GM12891 (cell line): ENCODE results near the gene RAB6B.
A peak's percentile ranks its signal among the peaks of the same experiment; 100 is the strongest.

Source experiments
- DNase-seq: peaks from one replicate; pipeline ENCODE4 v3.0.0; 2011; ENCODE audit warnings: low spot score; ENCODE audit not compliant: insufficient read length
- FAIRE-seq: peaks from 2 replicates; lab custom pipeline; 2011; peaks lifted over from hg19 to GRCh38; lab: Jason Lieb, UNC
- PAX5 ChIP-seq: IDR thresholded peaks from 2 replicates; pipeline ENCODE4 v1.6.1; 2011; ENCODE audit warnings: low read length, moderate library complexity, mild to moderate bottlenecking; ENCODE audit not compliant: insufficient read depth, severe bottlenecking
- POLR2A ChIP-seq: IDR thresholded peaks from 2 replicates; pipeline ENCODE4 v1.6.1; 2011; ENCODE audit warnings: low read depth, low read length, control low read depth
- POLR2AphosphoS5 ChIP-seq: IDR thresholded peaks from 2 replicates; pipeline ENCODE4 v1.6.1; 2011; ENCODE audit warnings: low read depth, low read length, control low read depth
- POU2F2 ChIP-seq: IDR thresholded peaks from 2 replicates; pipeline ENCODE4 v1.6.1; 2011; ENCODE audit warnings: low read depth, mild to moderate bottlenecking, control low read depth, low read length, moderate library complexity
- SPI1 ChIP-seq: IDR thresholded peaks from 2 replicates; pipeline ENCODE4 v1.6.1; 2011; ENCODE audit warnings: low read depth, low read length, control low read depth
- TAF1 ChIP-seq: IDR thresholded peaks from 2 replicates; pipeline ENCODE4 v1.6.1; 2011; ENCODE audit warnings: low read depth, low read length, control low read depth

The RAB6B gene

GRCh38 chr3:133851266-133851906, 44.3 kb downstream of the RAB6B start:
- peak; percentile 68 for FAIRE-seq
- TF ChIP-seq TAF1 (no peak), POLR2AphosphoS5 (no peak)
- DNase-seq, result no peak

GRCh38 chr3:133850034-133850433, 45.6 kb downstream of the RAB6B start:
- FAIRE-seq, result no peak
- DNase-seq, result no peak
- TF ChIP-seq PAX5, result no peak
- TF ChIP-seq POLR2AphosphoS5, result no peak
- TF ChIP-seq POU2F2, result no peak
- TF ChIP-seq TAF1, result no peak
- no peak for TF ChIP-seq POLR2A
- no peak for TF ChIP-seq SPI1

GRCh38 chr3:133849346-133849745, 46.3 kb downstream of the RAB6B start:
- TF ChIP-seq SPI1 (no peak), TAF1 (no peak)
- DNase-seq, result no peak
- FAIRE-seq, result peak; percentile 63

- no peak for FAIRE-seq
- DNase-seq, result no peak
- TF ChIP-seq POU2F2 (no peak), POLR2AphosphoS5 (no peak), PAX5 (no peak), POLR2A (no peak), TAF1 (no peak), SPI1 (no peak)
Measured at GRCh38 chr3:133845127-133845526, 50.6 kb downstream of the RAB6B start.

GRCh38 chr3:133843634-133844033, 52.0 kb downstream of the RAB6B start:
- TF ChIP-seq SPI1, result no peak
- no peak for TF ChIP-seq POLR2AphosphoS5
- no peak for TF ChIP-seq POLR2A
- no peak for TF ChIP-seq PAX5
- no peak for FAIRE-seq
- no peak for DNase-seq

- DNase-seq (no peak), FAIRE-seq (no peak)
- no peak for TF ChIP-seq POLR2AphosphoS5
- no peak for TF ChIP-seq POU2F2
- no peak for TF ChIP-seq TAF1
- no peak for TF ChIP-seq SPI1
- TF ChIP-seq PAX5, result no peak
- no peak for TF ChIP-seq POLR2A
Measured at GRCh38 chr3:133842158-133842557, 53.5 kb downstream of the RAB6B start.

- DNase-seq (no peak), FAIRE-seq (no peak)
- TF ChIP-seq PAX5, result no peak
- TF ChIP-seq POLR2A, result no peak
- TF ChIP-seq SPI1, result no peak
- no peak for TF ChIP-seq TAF1
- no peak for TF ChIP-seq POU2F2
- no peak for TF ChIP-seq POLR2AphosphoS5
Measured at GRCh38 chr3:133841196-133841595, 54.5 kb downstream of the RAB6B start.

- no peak for DNase-seq
- TF ChIP-seq POU2F2, result no peak
- TF ChIP-seq PAX5, result no peak
- TF ChIP-seq POLR2AphosphoS5, result no peak
- no peak for TF ChIP-seq TAF1
- TF ChIP-seq POLR2A, result no peak
- no peak for TF ChIP-seq SPI1
- no peak for FAIRE-seq
Measured at GRCh38 chr3:133840767-133841166, 54.9 kb downstream of the RAB6B start.

- no peak for TF ChIP-seq POLR2AphosphoS5
- no peak for TF ChIP-seq PAX5
- no peak for TF ChIP-seq POLR2A
- no peak for TF ChIP-seq SPI1
- TF ChIP-seq TAF1, result no peak
- TF ChIP-seq POU2F2, result no peak
- no peak for FAIRE-seq
- DNase-seq, result no peak
Measured at GRCh38 chr3:133840055-133840737, 55.5 kb downstream of the RAB6B start.
